CD14-positive monocyte (primary cell): ENCODE measurements around the gene MKRN1. TPM values are rescaled to one million over a fixed set of nuclear protein-coding genes. Genes with fewer than 3 reads are reported as not detected.

Experiments used
- DNase-seq, 3 donors: peaks; one replicate each; pipeline ENCODE4 v3.0.0-alpha.2; 2011 to 2022
- H2AFZ ChIP-seq: 2 replicates; pipeline ENCODE4 v1.6.0; 2012; ENCODE audit warnings: mild to moderate bottlenecking, low read depth, low read length, inconsistent platforms; ENCODE audit not compliant: insufficient read depth, poor library complexity, severe bottlenecking
- H3K27ac ChIP-seq, 2 donors: 1 replicate in 1 of 2; 2 replicates in 1 of 2; pipeline ENCODE4 v1.5.1; 2012 to 2013; ENCODE audit warnings: low read length in 2 of 2, control low read depth in 1 of 2, inconsistent platforms in 1 of 2, low read depth in 1 of 2, mild to moderate bottlenecking in 1 of 2
- H3K27me3 ChIP-seq, 2 donors: one replicate each; pipeline versions ENCODE4 v1.6.0 to v1.6.1; 2011 to 2013; ENCODE audit warnings: low read length in 2 of 2; ENCODE audit not compliant: control insufficient read depth in 2 of 2, insufficient read depth in 2 of 2
- H3K36me3 ChIP-seq, 2 donors: replicated peaks in 1 of 2; 1 replicate in 1 of 2; 2 replicates in 1 of 2; pipeline versions ENCODE4 v1.5.1 to v1.6.1; 2012 to 2013; ENCODE audit warnings: low read length in 2 of 2, control low read depth in 1 of 2, inconsistent platforms in 1 of 2, mild to moderate bottlenecking in 1 of 2; ENCODE audit not compliant: insufficient read depth in 2 of 2, control insufficient read depth in 1 of 2
- H3K4me1 ChIP-seq, 2 donors: 1 replicate in 1 of 2; 2 replicates in 1 of 2; pipeline versions ENCODE4 v1.5.1 to v1.6.1; 2012 to 2013; ENCODE audit warnings: low read length in 2 of 2, control low read depth in 1 of 2, inconsistent platforms in 1 of 2, mild to moderate bottlenecking in 1 of 2, moderate library complexity in 1 of 2; ENCODE audit not compliant: insufficient read depth in 2 of 2, control insufficient read depth in 1 of 2
- H3K4me2 ChIP-seq: replicated peaks from 2 replicates; pipeline ENCODE3; 2012; ENCODE audit warnings: low read length, moderate library complexity, mild to moderate bottlenecking; ENCODE audit not compliant: poor library complexity, severe bottlenecking; ENCODE audit errors: extremely low read depth
- H3K4me3 ChIP-seq, 3 experiments: fragments of 200-600 bp in 1 of 3; sonication (generic) in 1 of 3; replicated peaks in 1 of 3; 1 replicate in 2 of 3; 2 replicates in 1 of 3; pipeline ENCODE4 v1.5.1; 2011 to 2013; ENCODE audit warnings: low read length in 3 of 3, mild to moderate bottlenecking in 3 of 3, control low read depth in 2 of 3, low read depth in 2 of 3, inconsistent platforms in 1 of 3, moderate library complexity in 1 of 3
- H3K79me2 ChIP-seq: 2 replicates; pipeline ENCODE4 v1.6.0; 2012; ENCODE audit warnings: mild to moderate bottlenecking, control low read depth, inconsistent platforms, low read length, moderate library complexity; ENCODE audit not compliant: insufficient read depth
- H3K9ac ChIP-seq: 2 replicates; pipeline ENCODE4 v1.6.0; 2017; ENCODE audit warnings: low read length, mild to moderate bottlenecking; ENCODE audit not compliant: insufficient read depth, poor library complexity, severe bottlenecking
- H3K9me3 ChIP-seq, 2 donors: replicated peaks in 1 of 2; 1 replicate in 1 of 2; 2 replicates in 1 of 2; pipeline versions ENCODE4 v1.5.1 to v1.6.1; 2012 to 2013; ENCODE audit warnings: low read length in 2 of 2, control low read depth in 1 of 2; ENCODE audit not compliant: control insufficient read depth in 1 of 2, insufficient read depth in 1 of 2
- H4K20me1 ChIP-seq: 2 replicates; pipeline ENCODE4 v1.6.0; 2012; ENCODE audit warnings: mild to moderate bottlenecking, low read length, control low read depth, moderate library complexity; ENCODE audit not compliant: insufficient read depth
- H3K27ac Mint-ChIP-seq, 7 donors: one replicate each; pipeline ENCODE4 v1.8.0; 2020; ENCODE audit warnings: mild to moderate bottlenecking in 7 of 7, mixed read lengths in 7 of 7, moderate library complexity in 6 of 7, inconsistent platforms in 2 of 7
- H3K27me3 Mint-ChIP-seq, 3 donors: one replicate each; pipeline ENCODE4 v1.8.0; 2021 to 2022; ENCODE audit warnings: low read depth in 3 of 3, mild to moderate bottlenecking in 3 of 3, mixed read lengths in 3 of 3, moderate library complexity in 3 of 3, inconsistent platforms in 1 of 3
- H3K36me3 Mint-ChIP-seq, 2 donors: one replicate each; pipeline ENCODE4 v1.8.0; 2020; ENCODE audit warnings: mixed read lengths in 2 of 2, inconsistent platforms in 1 of 2, mild to moderate bottlenecking in 1 of 2
- H3K4me1 Mint-ChIP-seq: one replicate; pipeline ENCODE4 v1.8.0; 2020; ENCODE audit warnings: mild to moderate bottlenecking, mixed read lengths
- H3K4me3 Mint-ChIP-seq, 2 donors: one replicate each; pipeline ENCODE4 v1.8.0; 2020; ENCODE audit warnings: mild to moderate bottlenecking in 2 of 2, mixed read lengths in 2 of 2, moderate library complexity in 1 of 2
- H3K9me3 Mint-ChIP-seq, 7 donors: one replicate each; pipeline ENCODE4 v1.8.0; 2020 to 2022; ENCODE audit warnings: mixed read lengths in 7 of 7, mild to moderate bottlenecking in 6 of 7, moderate library complexity in 6 of 7, inconsistent platforms in 2 of 7
- WGBS: methylation state at CpG from one replicate; pipeline ENCODE4 v1.1.5; 2013; ENCODE audit warnings: missing lambda C conversion rate; ENCODE audit not compliant: insufficient coverage; 5-methylcytosine and 5-hydroxymethylcytosine counted together
- intact Hi-C, 2 donors: fragments of 100-400 bp; cut with micrococcal nuclease; formaldehyde crosslinking; loops; one replicate each; pipeline versions ENCODE4 v1.15.0 to v1.15.1; 2023
- polyA plus RNA-seq, 3 donors: library from polyadenylated mRNA; depleted of rRNA in 1 of 3; unstranded in 2 of 3; stranded (reverse) in 1 of 3; fragments of 300-500 nt in 2 of 3; fragments of >200 nt in 1 of 3; fragmentation: Illumina TruSeq in 2 of 3; gene quantifications; 1 replicate in 2 of 3; 2 replicates in 1 of 3; pipeline ENCODE4 v1.2.3, GENCODE V29; 2012 to 2021
- TF ChIP-seq, protein P1 (sequence below): fragments of 200-600 bp; IDR thresholded peaks from one replicate; pipeline ENCODE4 v1.8.0; 2022; ENCODE audit warnings: antibody characterized with exemption, mild to moderate bottlenecking

Gene MKRN1
- polyA plus RNA-seq, 3 donors, result 88.4 to 160 (median 127) TPM

DNA sequence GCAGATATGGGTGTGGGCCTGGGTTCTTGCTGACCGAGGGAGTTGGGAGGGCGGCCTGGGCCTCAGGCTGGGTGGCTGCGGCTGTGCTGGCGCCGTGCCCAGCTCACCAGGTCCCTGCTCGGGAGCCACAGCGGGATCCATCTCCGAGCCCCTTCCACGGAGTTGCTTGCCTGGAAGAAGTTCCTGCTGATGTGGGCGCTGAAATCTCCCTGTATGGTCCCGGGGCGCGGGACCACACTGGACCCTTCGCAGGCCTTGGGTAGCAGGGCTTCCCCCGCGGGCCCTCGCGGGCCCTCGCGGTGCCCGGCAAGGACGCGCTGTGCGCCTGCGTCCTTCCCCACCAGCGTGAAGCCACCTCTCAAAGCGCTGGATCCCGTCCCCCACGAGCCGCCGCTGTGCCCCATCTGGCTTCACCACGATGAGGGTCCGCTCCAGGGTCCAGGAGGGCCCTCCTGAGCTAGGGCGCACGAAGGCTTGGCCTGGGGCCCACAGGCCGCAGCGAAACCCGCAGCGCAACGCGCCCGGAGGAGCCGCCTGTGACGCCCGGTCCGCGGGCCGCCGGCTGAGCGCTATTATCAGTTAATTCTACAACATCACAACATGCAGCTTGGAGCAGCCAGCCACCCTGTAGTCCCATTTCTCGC, 43.9 kb downstream of the MKRN1 start:
- DNase-seq, result no peak

DNA sequence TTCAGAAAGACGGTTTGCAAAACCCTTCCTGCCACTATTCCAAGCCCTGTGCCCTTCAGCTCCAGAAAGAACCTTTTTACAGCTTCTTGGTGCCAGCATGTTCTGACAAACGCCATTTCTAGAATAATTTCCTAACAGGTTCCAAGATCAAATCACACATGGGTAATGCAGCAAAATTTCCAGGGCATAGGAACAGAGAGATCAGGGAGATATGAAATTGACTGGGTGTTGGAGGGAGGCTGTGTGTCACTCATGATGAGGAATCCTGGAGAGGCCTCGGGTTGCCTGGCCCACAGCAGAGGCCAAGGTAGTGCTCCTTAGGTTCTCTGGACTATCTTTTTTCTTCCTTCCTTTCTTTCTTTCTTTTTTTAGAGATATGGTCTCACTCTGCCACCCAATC, 45.9 kb downstream of the MKRN1 start:
- WGBS, result 100% methylated on average over 1 of the region's 3 CpGs
- no peak overlapping the region for H2AFZ ChIP-seq
- intact Hi-C loops, result no loop called here
- peaks cover 0 to 9% of the 10 kb centered on the region in 2 donors for H3K27me3 ChIP-seq
- TF ChIP-seq, protein P1, sequence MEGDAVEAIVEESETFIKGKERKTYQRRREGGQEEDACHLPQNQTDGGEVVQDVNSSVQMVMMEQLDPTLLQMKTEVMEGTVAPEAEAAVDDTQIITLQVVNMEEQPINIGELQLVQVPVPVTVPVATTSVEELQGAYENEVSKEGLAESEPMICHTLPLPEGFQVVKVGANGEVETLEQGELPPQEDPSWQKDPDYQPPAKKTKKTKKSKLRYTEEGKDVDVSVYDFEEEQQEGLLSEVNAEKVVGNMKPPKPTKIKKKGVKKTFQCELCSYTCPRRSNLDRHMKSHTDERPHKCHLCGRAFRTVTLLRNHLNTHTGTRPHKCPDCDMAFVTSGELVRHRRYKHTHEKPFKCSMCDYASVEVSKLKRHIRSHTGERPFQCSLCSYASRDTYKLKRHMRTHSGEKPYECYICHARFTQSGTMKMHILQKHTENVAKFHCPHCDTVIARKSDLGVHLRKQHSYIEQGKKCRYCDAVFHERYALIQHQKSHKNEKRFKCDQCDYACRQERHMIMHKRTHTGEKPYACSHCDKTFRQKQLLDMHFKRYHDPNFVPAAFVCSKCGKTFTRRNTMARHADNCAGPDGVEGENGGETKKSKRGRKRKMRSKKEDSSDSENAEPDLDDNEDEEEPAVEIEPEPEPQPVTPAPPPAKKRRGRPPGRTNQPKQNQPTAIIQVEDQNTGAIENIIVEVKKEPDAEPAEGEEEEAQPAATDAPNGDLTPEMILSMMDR, result no peak
- no peaks in the 10 kb centered on the region for H4K20me1 ChIP-seq
- no peaks in the 10 kb centered on the region for H3K4me1 ChIP-seq
- Mint-ChIP-seq H3K36me3 (no peaks in the 10 kb centered on the region), H3K27ac (no peak overlapping the region), H3K4me3 (no peak overlapping the region), H3K4me1 (peaks cover 2% of the 10 kb centered on the region), H3K27me3 (peaks cover 10 to 35% (median 30%) of the 10 kb centered on the region in 3 donors), H3K9me3 (peaks cover 0 to 7% (median 0%) of the 10 kb centered on the region in 7 donors)
- H3K36me3 ChIP-seq, result no peaks in the 10 kb centered on the region
- H3K27ac ChIP-seq, result no peak overlapping the region
- DNase-seq, result no peak
- H3K79me2 ChIP-seq, result no peaks in the 10 kb centered on the region
- H3K4me3 ChIP-seq, result no peak overlapping the region
- no peak overlapping the region for H3K4me2 ChIP-seq
- H3K9me3 ChIP-seq, result no peaks in the 10 kb centered on the region
- H3K9ac ChIP-seq, result no peak overlapping the region

More for the DNA sequence above, 43.9 kb downstream of the MKRN1 start:
- Histone ChIP-seq H3K4me1 (no peaks in the 10 kb centered on the region), H2AFZ (no peak overlapping the region), H3K27me3 (peaks cover 0 to 9% of the 10 kb centered on the region in 2 donors), H3K9me3 (no peaks in the 10 kb centered on the region), H3K27ac (no peak overlapping the region), H3K4me2 (no peak overlapping the region), H3K9ac (no peak overlapping the region), H3K36me3 (no peaks in the 10 kb centered on the region), H3K79me2 (no peaks in the 10 kb centered on the region), H3K4me3 (no peak overlapping the region), H4K20me1 (no peaks in the 10 kb centered on the region)
- intact Hi-C loops, result no loop called here
- peak overlapping the region in 1 of 2 donors; percentile 15 for H3K4me3 Mint-ChIP-seq
- no peaks in the 10 kb centered on the region for H3K36me3 Mint-ChIP-seq
- H3K27ac Mint-ChIP-seq, result no peak overlapping the region
- TF ChIP-seq, protein P1, result no peak
- peaks cover 3 to 31% (median 25%) of the 10 kb centered on the region in 3 donors for H3K27me3 Mint-ChIP-seq
- H3K9me3 Mint-ChIP-seq, result peaks cover 0 to 6% (median 0%) of the 10 kb centered on the region in 7 donors
- H3K4me1 Mint-ChIP-seq, result no peaks in the 10 kb centered on the region
- WGBS, result 73% methylated on average over 51 of the region's 51 CpGs
